Measurements from ENCODE around the gene KLHL21. TPM values are rescaled to one million over a fixed set of nuclear protein-coding genes. Genes with fewer than 3 reads are reported as not detected.

Gene KLHL21, protein sequence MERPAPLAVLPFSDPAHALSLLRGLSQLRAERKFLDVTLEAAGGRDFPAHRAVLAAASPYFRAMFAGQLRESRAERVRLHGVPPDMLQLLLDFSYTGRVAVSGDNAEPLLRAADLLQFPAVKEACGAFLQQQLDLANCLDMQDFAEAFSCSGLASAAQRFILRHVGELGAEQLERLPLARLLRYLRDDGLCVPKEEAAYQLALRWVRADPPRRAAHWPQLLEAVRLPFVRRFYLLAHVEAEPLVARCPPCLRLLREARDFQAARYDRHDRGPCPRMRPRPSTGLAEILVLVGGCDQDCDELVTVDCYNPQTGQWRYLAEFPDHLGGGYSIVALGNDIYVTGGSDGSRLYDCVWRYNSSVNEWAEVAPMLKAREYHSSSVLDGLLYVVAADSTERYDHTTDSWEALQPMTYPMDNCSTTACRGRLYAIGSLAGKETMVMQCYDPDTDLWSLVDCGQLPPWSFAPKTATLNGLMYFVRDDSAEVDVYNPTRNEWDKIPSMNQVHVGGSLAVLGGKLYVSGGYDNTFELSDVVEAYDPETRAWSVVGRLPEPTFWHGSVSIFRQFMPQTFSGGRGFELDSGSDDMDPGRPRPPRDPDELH
- 37.1 and 40.0 TPM in 2 replicates for total RNA-seq

DNA sequence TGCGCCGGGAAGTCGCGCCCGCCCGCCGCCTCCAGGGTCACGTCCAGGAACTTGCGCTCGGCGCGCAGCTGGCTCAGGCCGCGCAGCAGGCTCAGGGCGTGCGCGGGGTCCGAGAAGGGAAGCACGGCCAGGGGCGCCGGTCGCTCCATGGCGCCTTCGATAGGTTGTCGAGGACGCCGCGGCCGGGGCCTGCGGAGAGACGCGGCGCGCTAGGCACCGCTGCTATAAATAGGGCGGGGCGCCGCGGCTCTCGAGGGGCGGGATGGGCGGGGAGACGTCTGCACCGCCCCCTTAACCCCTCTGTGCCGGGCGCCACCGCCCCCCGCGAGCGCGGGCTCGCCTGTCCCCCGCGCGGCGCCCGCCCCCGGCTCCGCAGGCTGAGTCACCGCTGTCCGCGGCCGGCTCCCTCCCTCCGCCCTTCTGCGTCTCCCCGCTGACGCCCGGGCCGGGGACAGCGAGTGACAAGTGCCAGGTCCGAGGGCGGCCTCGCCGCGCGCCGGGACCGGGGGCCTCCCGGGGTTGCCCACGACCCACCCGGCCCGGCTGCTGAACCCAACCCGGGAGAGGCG, at the start of gene KLHL21:
Gene KLHL21 (minus strand): TSS at position 201 of the 569 bp plus-strand sequence. CDS start 52 bp downstream, at position 149.

DNA sequence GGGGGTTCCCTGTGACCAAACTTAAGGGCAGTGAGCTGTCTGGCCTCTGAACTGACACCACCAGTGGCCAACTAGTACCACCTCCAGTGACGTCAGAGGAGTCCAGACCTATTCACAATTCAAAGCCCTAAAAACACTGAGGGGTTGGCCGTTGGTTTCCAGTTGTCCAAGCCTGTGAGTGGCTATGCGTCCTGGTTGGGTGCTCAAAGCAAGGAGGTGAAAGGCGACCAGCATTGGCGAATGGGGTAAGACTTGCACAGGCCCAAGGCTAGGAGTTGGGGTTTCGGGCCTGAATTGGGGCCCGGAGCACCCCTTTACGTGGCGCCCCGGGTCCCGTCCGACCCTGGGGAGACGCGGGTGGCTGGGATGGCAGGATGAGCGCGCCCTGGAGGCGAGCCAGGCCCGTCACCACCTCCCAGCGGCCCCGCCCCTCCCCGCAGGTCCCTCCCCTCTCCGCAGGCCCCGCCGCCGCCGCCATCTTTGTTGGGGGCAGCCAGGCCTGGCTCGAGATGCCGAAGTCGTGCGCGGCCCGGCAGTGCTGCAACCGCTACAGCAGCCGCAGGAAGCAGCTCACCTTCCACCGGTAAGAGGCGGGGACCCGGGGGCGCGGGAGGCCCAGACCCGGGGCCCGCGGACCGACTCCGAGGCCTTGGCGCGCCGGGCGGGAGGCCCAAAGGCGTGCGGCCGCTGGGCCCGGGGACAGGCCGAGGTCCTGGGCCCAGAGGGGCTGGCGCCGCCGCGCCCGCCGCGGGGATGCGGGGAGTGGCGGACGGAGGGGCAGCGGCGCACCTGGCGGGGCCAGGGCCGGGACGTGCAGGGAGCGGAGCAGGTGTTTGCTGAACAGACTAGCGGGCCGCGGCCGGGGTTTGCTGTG, 22.3 kb upstream of the KLHL21 start, which contains the start of gene THAP3:
Gene THAP3 (plus strand): TSS at position 159 of the 874 bp plus-strand sequence. CDS start 351 bp downstream, at position 510.

DNA sequence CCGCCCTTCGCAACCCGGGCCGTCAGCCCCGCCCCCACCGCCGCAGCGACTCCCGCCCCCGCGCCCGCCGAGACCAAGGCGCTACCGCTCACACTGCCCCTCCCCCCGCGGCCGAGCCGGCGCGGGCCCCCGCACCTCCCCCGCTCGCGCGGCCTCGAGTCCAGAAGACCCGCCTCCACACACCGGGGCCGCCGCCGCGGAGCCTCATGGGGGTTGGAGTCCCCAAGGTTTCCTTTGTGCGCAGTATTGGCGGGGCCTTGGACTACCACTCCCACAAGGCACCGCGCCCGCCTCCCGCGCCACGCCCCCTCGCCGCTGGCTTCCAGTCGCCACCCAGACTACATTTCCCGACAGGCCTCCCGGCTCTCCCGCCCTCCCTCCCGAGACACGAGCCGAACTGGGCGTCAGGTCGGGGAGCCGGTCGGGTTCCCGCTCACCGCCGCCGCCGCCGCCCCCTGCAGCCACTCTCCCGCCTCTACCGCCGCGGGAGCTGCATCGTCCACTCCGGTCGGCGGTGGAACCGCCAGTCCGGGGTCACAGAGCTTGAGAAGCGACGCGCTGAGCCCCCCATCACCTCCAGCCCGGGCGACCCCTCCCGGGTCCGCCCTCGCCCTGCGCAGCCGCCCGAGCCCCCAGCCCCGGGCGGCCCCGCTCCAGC, 10.8 kb upstream of the KLHL21 start, which contains the start of gene PHF13:
Gene PHF13 (plus strand): TSS at position 371 of the 658 bp plus-strand sequence. CDS start 336 bp downstream, outside the sequence.

DNA sequence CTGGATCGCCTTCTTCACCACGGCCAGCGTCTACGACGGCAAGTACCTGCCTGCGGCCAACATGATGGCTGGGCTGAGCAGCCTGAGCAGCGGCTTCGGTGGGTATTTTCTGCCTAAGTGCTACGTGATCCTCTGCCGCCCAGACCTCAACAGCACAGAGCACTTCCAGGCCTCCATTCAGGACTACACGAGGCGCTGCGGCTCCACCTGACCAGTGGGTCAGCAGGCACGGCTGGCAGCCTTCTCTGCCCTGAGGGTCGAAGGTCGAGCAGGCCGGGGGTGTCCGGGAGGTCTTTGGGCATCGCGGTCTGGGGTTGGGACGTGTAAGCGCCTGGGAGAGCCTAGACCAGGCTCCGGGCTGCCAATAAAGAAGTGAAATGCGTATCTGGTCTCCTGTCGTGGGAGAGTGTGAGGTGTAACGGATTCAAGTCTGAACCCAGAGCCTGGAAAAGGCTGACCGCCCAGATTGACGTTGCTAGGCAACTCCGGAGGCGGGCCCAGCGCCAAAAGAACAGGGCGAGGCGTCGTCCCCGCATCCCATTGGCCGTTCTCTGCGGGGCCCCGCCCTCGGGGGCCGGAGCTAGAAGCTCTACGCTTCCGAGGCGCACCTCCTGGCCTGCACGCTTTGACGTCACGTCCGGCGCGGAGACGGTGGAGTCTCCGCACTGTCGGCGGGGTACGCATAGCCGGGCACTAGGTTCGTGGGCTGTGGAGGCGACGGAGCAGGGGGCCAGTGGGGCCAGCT, 23.1 kb downstream of the KLHL21 start, which contains the start of gene ZBTB48:
Gene ZBTB48 (plus strand): TSS at position 621 of the 745 bp plus-strand sequence. CDS start 616 bp downstream, outside the sequence.

DNA sequence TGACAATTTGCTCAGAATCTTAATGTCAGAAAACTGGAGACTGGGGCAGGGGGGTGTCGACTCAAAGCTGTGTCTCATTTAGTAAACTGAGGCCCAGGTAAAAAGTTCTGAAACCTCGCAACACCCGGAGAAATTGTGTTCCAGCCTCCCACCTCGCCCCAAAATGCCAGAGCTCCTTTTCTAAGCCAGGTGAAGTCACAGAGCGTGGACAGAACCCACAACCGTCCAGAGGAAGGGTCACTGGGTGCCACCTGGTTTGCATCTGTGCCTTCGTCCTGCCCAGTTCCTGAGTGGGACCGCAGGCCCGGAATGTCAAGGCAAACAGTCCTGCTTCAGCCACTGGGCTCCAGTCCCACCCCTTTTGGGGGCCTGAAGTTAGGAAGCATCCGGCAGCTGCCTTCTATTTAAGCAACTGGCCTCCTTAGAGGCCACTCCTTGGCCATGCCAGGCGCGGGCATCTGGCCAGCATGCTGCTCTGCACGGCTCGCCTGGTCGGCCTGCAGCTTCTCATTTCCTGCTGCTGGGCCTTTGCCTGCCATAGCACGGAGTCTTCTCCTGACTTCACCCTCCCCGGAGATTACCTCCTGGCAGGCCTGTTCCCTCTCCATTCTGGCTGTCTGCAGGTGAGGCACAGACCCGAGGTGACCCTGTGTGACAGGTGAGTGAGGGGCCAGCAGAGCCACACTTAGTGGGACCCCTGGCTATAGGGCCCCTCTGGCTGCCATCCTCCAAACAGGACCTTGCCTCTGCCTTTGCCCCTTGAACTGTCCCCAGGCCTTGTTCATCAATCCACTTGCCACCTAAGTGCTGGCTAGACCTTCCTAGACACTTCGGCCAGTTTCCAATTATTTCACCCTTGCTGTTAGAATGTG, 47.5 kb downstream of the KLHL21 start, which contains the start of gene TAS1R1:
Gene TAS1R1 (plus strand): TSS at position 401 of the 872 bp plus-strand sequence. CDS start 67 bp downstream, at position 468.

DNA sequence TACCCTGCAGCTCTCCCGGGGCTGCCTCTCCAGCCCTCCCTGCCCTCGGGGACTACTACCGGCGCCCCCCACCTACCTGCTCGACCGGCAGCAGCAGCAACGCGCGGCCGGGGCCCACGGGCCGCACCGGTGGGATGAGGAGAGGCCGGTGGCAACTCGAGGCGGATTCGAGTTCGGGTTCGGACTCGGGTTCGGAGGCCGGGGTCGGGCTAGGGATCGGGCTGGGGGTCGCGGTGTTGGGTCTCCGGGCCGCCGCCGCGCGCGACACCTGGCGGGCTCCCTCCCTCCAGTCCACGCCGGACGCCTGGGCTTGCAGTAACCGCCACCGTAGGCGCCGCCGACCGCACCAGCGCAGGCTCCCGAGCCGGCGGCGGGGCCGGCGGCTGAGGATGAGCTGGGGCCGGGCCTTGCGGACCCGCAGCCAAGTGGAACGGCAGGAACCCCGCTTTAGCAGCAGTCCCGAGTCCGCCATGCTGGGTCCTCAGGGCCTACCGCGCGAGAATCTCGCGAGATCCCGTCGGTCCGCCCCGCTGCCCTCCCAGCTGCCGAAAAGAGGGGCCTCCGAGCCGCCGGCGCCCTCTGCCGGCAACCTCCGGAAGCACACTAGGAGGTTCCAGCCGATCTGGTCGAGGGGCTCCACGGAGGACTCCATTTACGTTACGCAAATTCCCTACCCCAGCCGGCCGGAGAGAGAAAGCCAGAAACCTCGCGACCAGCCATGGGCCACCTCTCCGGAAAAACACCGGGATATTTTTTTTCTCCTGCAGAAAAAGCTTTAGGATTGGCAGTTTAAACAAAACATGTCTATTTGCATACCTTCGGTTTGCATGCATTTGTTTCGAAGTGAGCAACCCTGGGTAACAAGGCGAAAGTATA, 48.4 kb downstream of the KLHL21 start, which contains the start of gene NOL9:
Gene NOL9 (minus strand): TSS at position 483 of the 876 bp plus-strand sequence. CDS start 11 bp downstream, at position 472.

Small RNAs within 50 kb of the gene (small RNA-seq; reads per million reads assigned to genes)
- gene RNU6-731P = not detected

Other genes starting within 250 kb of the KLHL21 start
- gene ACOT7, start 209.1 kb downstream of the KLHL21 start, total RNA-seq = 25.9 and 32.6 TPM in 2 replicates
- gene HES2, start 182.9 kb downstream of the KLHL21 start, total RNA-seq = under 0.01 TPM in 1 of 2 replicates, not detected in the other
- gene ESPN, start 178.1 kb downstream of the KLHL21 start, total RNA-seq = under 0.01 TPM in 1 of 2 replicates, not detected in the other
- 1.2 and 2.8 TPM in 2 replicates for gene TNFRSF25, start 136.7 kb downstream of the KLHL21 start, total RNA-seq
- gene PLEKHG5, start 111.2 kb downstream of the KLHL21 start, total RNA-seq = 3.9 and 5.0 TPM in 2 replicates
- 36.1 and 38.3 TPM in 2 replicates for gene NOL9, start 48.4 kb downstream of the KLHL21 start, total RNA-seq
- 0.26 and 0.43 TPM in 2 replicates for gene TAS1R1, start 47.6 kb downstream of the KLHL21 start, total RNA-seq
- gene ZBTB48, start 22.9 kb downstream of the KLHL21 start, total RNA-seq = 9.9 and 10.8 TPM in 2 replicates
- 12.8 and 15.9 TPM in 2 replicates for gene PHF13, start 10.9 kb upstream of the KLHL21 start, total RNA-seq
- gene THAP3, start 22.0 kb upstream of the KLHL21 start, total RNA-seq = 14.6 and 14.9 TPM in 2 replicates
- gene DNAJC11, start 98.9 kb upstream of the KLHL21 start, total RNA-seq = 28.6 and 31.3 TPM in 2 replicates
- 57.1 and 66.2 TPM in 2 replicates for gene CAMTA1, start 182.6 kb upstream of the KLHL21 start, total RNA-seq